SK-N-SH treated with all-trans-retinoic acid at 6 μM for 48 hours (cell line): ENCODE results near the gene THRB.

Experiments
- ARNTL ChIP-seq: fragments of 450-650 bp; formaldehyde crosslinking; IDR thresholded peaks from 2 replicates; pipeline ENCODE4 v1.5.0; 2020; ENCODE audit warnings: low read depth, mild to moderate bottlenecking, moderate library complexity, borderline replicate concordance
- CSDC2 ChIP-seq: fragments of 250-450 bp; sonication (Bioruptor Pico); IDR thresholded peaks from 2 replicates; pipeline ENCODE4 v1.5.0; 2020; ENCODE audit warnings: mild to moderate bottlenecking, moderate library complexity
- PATZ1 ChIP-seq: fragments of 250-450 bp; sonication (Bioruptor Pico); IDR thresholded peaks from 2 replicates; pipeline ENCODE4 v1.8.0; 2020; ENCODE audit warnings: mild to moderate bottlenecking, moderate library complexity, borderline replicate concordance
- POU6F1 ChIP-seq: fragments of 250-450 bp; sonication (Bioruptor Pico); IDR thresholded peaks from 2 replicates; pipeline ENCODE4 v1.8.0; 2021; ENCODE audit warnings: low read depth, mild to moderate bottlenecking, moderate library complexity, borderline replicate concordance
- PPARA ChIP-seq: fragments of 250-450 bp; sonication (Bioruptor Pico); IDR thresholded peaks from 2 replicates; pipeline ENCODE4 v1.5.0; 2020; ENCODE audit warnings: mild to moderate bottlenecking, borderline replicate concordance
- RARB ChIP-seq: fragments of 250-450 bp; sonication (Bioruptor Pico); IDR thresholded peaks from 2 replicates; pipeline ENCODE4 v1.8.0; 2021; ENCODE audit warnings: mild to moderate bottlenecking, moderate library complexity
- SNAI2 ChIP-seq: fragments of 250-450 bp; sonication (Bioruptor Pico); IDR thresholded peaks from 2 replicates; pipeline ENCODE4 v1.5.0; 2020; ENCODE audit warnings: mild to moderate bottlenecking, moderate library complexity
- TOX ChIP-seq: fragments of 250-450 bp; sonication (Bioruptor Pico); IDR thresholded peaks from 2 replicates; pipeline ENCODE4 v1.8.0; 2021; ENCODE audit warnings: mild to moderate bottlenecking, moderate library complexity, borderline replicate concordance
- ZFP3 ChIP-seq: fragments of 250-450 bp; sonication (Bioruptor Pico); IDR thresholded peaks from 2 replicates; pipeline ENCODE4 v1.5.0; 2020; ENCODE audit warnings: mild to moderate bottlenecking, moderate library complexity
- ZNF8 ChIP-seq: fragments of 450-650 bp; formaldehyde crosslinking; IDR thresholded peaks from 2 replicates; pipeline ENCODE4 v1.5.0; 2020; ENCODE audit warnings: mild to moderate bottlenecking, moderate library complexity
- TF ChIP-seq, protein P1 (sequence below): fragments of 250-450 bp; sonication (Bioruptor Pico); IDR thresholded peaks from 2 replicates; pipeline ENCODE4 v1.5.1; 2021; ENCODE audit warnings: mild to moderate bottlenecking, moderate library complexity

DNA sequence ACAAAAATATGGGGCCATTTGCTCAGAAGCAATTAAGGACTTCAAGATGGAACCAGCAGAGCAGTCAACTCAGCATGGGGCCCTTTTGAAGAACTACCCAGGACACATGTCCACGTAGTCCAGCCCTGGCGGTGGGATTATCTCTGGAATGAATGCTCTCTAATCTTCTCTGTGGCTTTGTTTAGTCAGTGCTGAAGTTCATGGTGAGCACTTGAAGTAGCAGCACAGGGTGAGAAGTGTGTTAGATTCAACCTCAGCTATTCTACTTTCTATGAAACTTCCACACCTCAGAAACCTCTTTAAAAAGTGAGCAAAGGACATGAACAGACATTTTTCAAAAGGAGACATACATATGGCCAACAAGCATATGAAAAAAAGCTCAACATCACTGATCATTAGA, 74.4 kb downstream of the THRB start:
- no peak for TF ChIP-seq CSDC2 (CRISPR knock-in tag)
- TF ChIP-seq, protein P1, sequence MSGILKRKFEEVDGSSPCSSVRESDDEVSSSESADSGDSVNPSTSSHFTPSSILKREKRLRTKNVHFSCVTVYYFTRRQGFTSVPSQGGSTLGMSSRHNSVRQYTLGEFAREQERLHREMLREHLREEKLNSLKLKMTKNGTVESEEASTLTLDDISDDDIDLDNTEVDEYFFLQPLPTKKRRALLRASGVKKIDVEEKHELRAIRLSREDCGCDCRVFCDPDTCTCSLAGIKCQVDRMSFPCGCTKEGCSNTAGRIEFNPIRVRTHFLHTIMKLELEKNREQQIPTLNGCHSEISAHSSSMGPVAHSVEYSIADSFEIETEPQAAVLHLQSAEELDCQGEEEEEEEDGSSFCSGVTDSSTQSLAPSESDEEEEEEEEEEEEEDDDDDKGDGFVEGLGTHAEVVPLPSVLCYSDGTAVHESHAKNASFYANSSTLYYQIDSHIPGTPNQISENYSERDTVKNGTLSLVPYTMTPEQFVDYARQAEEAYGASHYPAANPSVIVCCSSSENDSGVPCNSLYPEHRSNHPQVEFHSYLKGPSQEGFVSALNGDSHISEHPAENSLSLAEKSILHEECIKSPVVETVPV (CRISPR knock-in tag) = no peak
- no peak for TF ChIP-seq PPARA (CRISPR knock-in tag)
- TF ChIP-seq POU6F1 (CRISPR knock-in tag) = no peak
- no peak for TF ChIP-seq RARB (CRISPR knock-in tag)
- no peak for TF ChIP-seq ZNF8 (CRISPR knock-in tag)
- no peak for TF ChIP-seq SNAI2
- no peak for TF ChIP-seq PATZ1
- no peak for TF ChIP-seq ARNTL (CRISPR knock-in tag)
- no peak for TF ChIP-seq TOX
- no peak for TF ChIP-seq ZFP3 (CRISPR knock-in tag)
